OCI-LY7 (cell line): ENCODE measurements around the gene APOA4.

Source experiments
- EZH2phosphoT487 ChIP-seq: fragments of 200-600 bp; sonication (generic); IDR thresholded peaks from 2 replicates; pipeline ENCODE4 v1.6.1; 2018; ENCODE audit warnings: low read depth, borderline replicate concordance, mild to moderate bottlenecking, mixed run types, antibody characterized with exemption, low read length, moderate library complexity, mixed read lengths
- TF ChIP-seq, protein P1 (sequence below): fragments of 200-600 bp; sonication (generic); conservative IDR thresholded peaks from 2 replicates; pipeline ENCODE4 v1.5.1; 2014; ENCODE audit warnings: mild to moderate bottlenecking, antibody characterized with exemption, low read length, moderate library complexity, mixed read lengths

DNA sequence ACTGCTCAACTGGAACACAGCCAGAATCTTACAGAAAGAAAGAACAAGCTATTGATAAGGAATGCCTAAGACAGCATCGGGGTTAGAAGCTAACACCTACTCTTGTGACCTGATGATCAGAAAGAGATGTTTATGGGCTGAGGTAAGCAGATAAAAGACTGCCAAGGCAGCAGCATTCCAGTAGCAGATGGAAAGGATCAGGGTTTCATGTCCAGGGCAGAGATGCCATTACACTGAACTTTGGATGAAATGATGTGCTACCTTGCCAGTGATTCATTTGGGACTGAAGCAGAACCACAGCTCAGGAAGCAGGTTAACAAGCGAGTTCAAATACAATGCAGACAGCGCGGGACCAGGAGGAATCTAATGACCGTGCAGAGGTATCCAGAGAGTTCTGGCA, 41.4 kb upstream of the APOA4 start:
- TF ChIP-seq, protein P1, sequence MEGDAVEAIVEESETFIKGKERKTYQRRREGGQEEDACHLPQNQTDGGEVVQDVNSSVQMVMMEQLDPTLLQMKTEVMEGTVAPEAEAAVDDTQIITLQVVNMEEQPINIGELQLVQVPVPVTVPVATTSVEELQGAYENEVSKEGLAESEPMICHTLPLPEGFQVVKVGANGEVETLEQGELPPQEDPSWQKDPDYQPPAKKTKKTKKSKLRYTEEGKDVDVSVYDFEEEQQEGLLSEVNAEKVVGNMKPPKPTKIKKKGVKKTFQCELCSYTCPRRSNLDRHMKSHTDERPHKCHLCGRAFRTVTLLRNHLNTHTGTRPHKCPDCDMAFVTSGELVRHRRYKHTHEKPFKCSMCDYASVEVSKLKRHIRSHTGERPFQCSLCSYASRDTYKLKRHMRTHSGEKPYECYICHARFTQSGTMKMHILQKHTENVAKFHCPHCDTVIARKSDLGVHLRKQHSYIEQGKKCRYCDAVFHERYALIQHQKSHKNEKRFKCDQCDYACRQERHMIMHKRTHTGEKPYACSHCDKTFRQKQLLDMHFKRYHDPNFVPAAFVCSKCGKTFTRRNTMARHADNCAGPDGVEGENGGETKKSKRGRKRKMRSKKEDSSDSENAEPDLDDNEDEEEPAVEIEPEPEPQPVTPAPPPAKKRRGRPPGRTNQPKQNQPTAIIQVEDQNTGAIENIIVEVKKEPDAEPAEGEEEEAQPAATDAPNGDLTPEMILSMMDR: no peak
- TF ChIP-seq EZH2phosphoT487: no peak
